ENCODE data around the gene RNF38. TPM values are rescaled to one million over a fixed set of nuclear protein-coding genes. Genes with fewer than 3 reads are reported as not detected.

The RNF38 gene
- polyA plus RNA-seq, 1 donor from 2014 or later: 61.9 TPM

GRCh38 chr9:36317766-36318165, 82.3 kb downstream of the RNF38 start:
- H3K36me3 ChIP-seq (ENCODE audit: insufficient read depth, low read length): no peaks in the 10 kb centered on the region
- H3K79me2 ChIP-seq (replicated peaks; ENCODE audit: insufficient read depth, low read length): no peaks in the 10 kb centered on the region
- H3K9me3 ChIP-seq (ENCODE audit: low read length): no peaks in the 10 kb centered on the region
- H3K4me3 ChIP-seq (ENCODE audit: low read length): no peak overlapping the region
- H3K4me2 ChIP-seq (ENCODE audit: low read length): no peak overlapping the region
- no peak for TF ChIP-seq EZH2 (IDR thresholded peaks at IDR 0.05; ENCODE audit: borderline replicate concordance, insufficient read depth, low read length, poor library complexity, severe bottlenecking)
- TF ChIP-seq REST (IDR thresholded peaks at IDR 0.05; ENCODE audit: borderline replicate concordance): no peak
- no peak for TF ChIP-seq TAF1 (IDR thresholded peaks at IDR 0.05; ENCODE audit: low read depth)
- H3K9me2 ChIP-seq (ENCODE audit: insufficient read depth, low read length): no peaks in the 10 kb centered on the region
- H3F3A ChIP-seq (ENCODE audit: insufficient read depth, low read length, poor library complexity, severe bottlenecking): no peaks in the 10 kb centered on the region
- H3K9ac ChIP-seq (ENCODE audit: low read length): no peak overlapping the region
- H3K27me3 ChIP-seq (ENCODE audit: insufficient read depth, low read depth, low read length): no peaks in the 10 kb centered on the region
- H2AFZ ChIP-seq (ENCODE audit: low read depth, low read length): no peak overlapping the region
- H3K27ac ChIP-seq (ENCODE audit: low read length): no peak overlapping the region
- H4K20me1 ChIP-seq (ENCODE audit: insufficient read depth): no peaks in the 10 kb centered on the region

- no peak overlapping the region for H2AFZ ChIP-seq (ENCODE audit: low read depth, low read length)
Measured at GRCh38 chr9:36316611-36317317, 83.3 kb downstream of the RNF38 start.

More at GRCh38 chr9:36316611-36317317, 83.3 kb downstream of the RNF38 start:
- H3K27ac ChIP-seq (ENCODE audit: low read length): no peak overlapping the region
- H3K79me2 ChIP-seq (replicated peaks; ENCODE audit: insufficient read depth, low read length): no peaks in the 10 kb centered on the region
- TF ChIP-seq MXI1 (conservative IDR thresholded peaks at IDR 0.05; ENCODE audit: poor library complexity, severe bottlenecking): no peak
- no peak for TF ChIP-seq EZH2 (IDR thresholded peaks at IDR 0.05; ENCODE audit: borderline replicate concordance, insufficient read depth, low read length, poor library complexity, severe bottlenecking)
- TF ChIP-seq POLR2AphosphoS5 (IDR thresholded peaks at IDR 0.05): no peak
- TF ChIP-seq REST (IDR thresholded peaks at IDR 0.05; ENCODE audit: borderline replicate concordance): no peak
- TF ChIP-seq, protein P1, sequence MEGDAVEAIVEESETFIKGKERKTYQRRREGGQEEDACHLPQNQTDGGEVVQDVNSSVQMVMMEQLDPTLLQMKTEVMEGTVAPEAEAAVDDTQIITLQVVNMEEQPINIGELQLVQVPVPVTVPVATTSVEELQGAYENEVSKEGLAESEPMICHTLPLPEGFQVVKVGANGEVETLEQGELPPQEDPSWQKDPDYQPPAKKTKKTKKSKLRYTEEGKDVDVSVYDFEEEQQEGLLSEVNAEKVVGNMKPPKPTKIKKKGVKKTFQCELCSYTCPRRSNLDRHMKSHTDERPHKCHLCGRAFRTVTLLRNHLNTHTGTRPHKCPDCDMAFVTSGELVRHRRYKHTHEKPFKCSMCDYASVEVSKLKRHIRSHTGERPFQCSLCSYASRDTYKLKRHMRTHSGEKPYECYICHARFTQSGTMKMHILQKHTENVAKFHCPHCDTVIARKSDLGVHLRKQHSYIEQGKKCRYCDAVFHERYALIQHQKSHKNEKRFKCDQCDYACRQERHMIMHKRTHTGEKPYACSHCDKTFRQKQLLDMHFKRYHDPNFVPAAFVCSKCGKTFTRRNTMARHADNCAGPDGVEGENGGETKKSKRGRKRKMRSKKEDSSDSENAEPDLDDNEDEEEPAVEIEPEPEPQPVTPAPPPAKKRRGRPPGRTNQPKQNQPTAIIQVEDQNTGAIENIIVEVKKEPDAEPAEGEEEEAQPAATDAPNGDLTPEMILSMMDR (IDR thresholded peaks at IDR 0.05; ENCODE audit: poor library complexity, severe bottlenecking): no peak
- no peak for TF ChIP-seq TAF1 (IDR thresholded peaks at IDR 0.05; ENCODE audit: low read depth)
- TF ChIP-seq EP300 (conservative IDR thresholded peaks at IDR 0.05; ENCODE audit: poor library complexity, severe bottlenecking): no peak
- no peak for TF ChIP-seq SMC3 (conservative IDR thresholded peaks at IDR 0.05; ENCODE audit: poor library complexity)
- TF ChIP-seq RAD21 (conservative IDR thresholded peaks at IDR 0.05): no peak
- no peaks in the 10 kb centered on the region for H3K36me3 ChIP-seq (ENCODE audit: insufficient read depth, low read length)
- H3F3A ChIP-seq (ENCODE audit: insufficient read depth, low read length, poor library complexity, severe bottlenecking): no peaks in the 10 kb centered on the region
- no peak overlapping the region for H3K9ac ChIP-seq (ENCODE audit: low read length)
- no peak overlapping the region for H3K4me3 ChIP-seq (ENCODE audit: low read length)
- no peaks in the 10 kb centered on the region for H3K27me3 ChIP-seq (ENCODE audit: insufficient read depth, low read depth, low read length)
- no peaks in the 10 kb centered on the region for H4K20me1 ChIP-seq (ENCODE audit: insufficient read depth)
- no peaks in the 10 kb centered on the region for H3K9me2 ChIP-seq (ENCODE audit: insufficient read depth, low read length)
- no peak overlapping the region for H3K4me2 ChIP-seq (ENCODE audit: low read length)
- no peaks in the 10 kb centered on the region for H3K9me3 ChIP-seq (ENCODE audit: low read length)

All from neural cell (in vitro differentiated cells).